ENCODE results near the gene PDLIM4. TPM values are rescaled to one million over a fixed set of nuclear protein-coding genes. Genes with fewer than 3 reads are reported as not detected.

PDLIM4 gene
- total RNA-seq, 4 donors from 2014 or later, result 9.7 to 43.4 (median 19.7) TPM

DNA sequence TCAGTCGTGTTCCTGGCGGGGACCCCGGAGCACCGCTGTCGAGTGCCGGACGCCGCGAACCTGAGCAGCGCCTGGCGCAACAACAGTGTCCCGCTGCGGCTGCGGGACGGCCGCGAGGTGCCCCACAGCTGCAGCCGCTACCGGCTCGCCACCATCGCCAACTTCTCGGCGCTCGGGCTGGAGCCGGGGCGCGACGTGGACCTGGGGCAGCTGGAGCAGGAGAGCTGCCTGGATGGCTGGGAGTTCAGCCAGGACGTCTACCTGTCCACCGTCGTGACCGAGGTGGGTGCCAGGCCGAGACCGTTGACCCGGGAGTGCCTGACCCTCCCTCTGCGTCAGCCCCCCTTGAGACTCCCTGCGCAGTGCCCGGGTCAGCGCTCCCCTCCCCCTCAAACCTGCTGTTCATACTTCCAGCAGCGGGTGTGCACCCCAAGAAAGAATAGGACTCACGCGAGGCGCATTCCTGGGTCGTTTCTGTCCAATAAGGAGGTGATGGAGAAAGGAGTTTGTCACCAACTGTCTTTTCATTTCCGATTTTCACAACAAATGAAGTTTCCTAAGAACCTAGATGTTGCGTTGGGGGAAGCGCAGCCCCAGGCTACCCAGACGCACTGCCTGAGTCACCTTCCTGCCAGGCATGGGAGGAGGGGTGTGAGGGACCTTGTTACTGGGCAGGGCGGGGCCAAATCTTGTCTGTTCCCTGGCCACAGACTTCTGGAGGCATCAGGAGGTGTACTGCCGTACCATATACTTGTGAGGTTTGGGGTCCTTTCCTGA lies 37.4 kb downstream of the PDLIM4 start:
- intact Hi-C loops (cut with DNase I; ENCODE audit: low total_unique reads) (loop anchor here (5.0 to 10.0 kb wide), 2 partner anchors 38 to 60 kb away; partner anchors contain the start of gene PDLIM4), in situ Hi-C loops (cut with MboI; ENCODE audit: low pct_ligation_motif_present in 1 of 4, low pct_unique_long_range_greater_than_20kb in 1 of 4, low sequenced_read_pairs in 3 of 4) (no loop called here)
- Histone ChIP-seq H3K4me1 (peaks cover 10 to 28% (median 24%) of the 10 kb centered on the region in 4 donors), H3K27me3 (no peaks in the 10 kb centered on the region), H3K9me3 (no peaks in the 10 kb centered on the region), H3K36me3 (no peaks in the 10 kb centered on the region), H3K4me3 (peak overlapping the region; percentile 48 to 65 (median 56)), H3K27ac (peak overlapping the region; percentile 92 to 96 (median 94))
- WGBS, 2 donors (ENCODE audit: low coverage in 1 of 2), result 9 to 60% methylated on average over 1 to 41 of the region's 50 CpGs
- TF ChIP-seq POLR2AphosphoS5 (IDR thresholded peaks at IDR 0.05) (peak; percentile 56 to 65 (median 58)), POLR2A (IDR thresholded peaks at IDR 0.05) (peak; percentile 37)
- TF ChIP-seq, protein P1, sequence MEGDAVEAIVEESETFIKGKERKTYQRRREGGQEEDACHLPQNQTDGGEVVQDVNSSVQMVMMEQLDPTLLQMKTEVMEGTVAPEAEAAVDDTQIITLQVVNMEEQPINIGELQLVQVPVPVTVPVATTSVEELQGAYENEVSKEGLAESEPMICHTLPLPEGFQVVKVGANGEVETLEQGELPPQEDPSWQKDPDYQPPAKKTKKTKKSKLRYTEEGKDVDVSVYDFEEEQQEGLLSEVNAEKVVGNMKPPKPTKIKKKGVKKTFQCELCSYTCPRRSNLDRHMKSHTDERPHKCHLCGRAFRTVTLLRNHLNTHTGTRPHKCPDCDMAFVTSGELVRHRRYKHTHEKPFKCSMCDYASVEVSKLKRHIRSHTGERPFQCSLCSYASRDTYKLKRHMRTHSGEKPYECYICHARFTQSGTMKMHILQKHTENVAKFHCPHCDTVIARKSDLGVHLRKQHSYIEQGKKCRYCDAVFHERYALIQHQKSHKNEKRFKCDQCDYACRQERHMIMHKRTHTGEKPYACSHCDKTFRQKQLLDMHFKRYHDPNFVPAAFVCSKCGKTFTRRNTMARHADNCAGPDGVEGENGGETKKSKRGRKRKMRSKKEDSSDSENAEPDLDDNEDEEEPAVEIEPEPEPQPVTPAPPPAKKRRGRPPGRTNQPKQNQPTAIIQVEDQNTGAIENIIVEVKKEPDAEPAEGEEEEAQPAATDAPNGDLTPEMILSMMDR (IDR thresholded peaks at IDR 0.05), result no peak
- peak; percentile 80 for DNase-seq

DNA sequence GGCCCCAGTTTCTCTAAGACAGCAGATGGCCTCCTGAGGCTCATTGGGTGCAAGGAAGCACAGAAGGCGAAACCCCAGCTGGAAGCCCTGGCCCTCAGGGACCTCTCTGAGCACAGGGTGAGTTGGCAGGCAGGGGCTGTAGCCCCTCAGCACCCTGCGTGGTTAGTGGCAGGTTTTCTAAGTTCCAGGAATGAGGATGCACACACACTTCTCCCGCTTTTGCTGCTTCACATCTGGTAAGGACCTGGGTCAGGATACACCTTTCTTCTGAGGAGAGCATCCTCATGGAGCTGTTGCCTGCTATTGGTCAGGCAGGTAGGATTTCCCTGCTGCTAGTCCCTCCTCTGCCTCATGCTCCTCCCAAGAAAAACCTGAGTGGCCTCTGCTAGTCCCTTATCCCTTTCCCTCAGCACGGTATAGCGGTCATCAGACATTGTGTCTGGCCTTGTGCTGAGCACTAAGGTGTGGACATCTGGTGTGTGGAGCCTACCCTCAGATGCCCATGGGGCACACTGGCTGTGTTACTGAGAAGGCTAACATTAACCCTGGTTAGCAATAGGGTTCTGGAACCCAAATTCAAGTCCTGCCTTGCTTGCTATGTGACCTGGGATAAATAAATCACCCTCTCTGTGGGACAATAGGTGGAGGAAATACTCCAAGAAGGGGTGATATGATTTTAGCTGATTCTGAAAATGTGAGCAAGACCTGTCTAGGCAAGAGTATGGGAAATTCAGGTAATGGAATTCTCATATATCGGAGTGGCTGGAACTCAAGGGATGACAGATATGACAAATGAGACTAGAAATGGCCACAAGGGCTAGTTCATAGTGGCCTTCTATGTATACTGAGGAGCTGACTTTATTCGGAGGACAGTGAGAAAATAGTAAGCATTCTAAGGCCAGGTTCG lies 38.3 kb downstream of the PDLIM4 start:
- no peak for DNase-seq
- Histone ChIP-seq H3K27ac (peak overlapping the region in 2 of 4 donors; percentile 93 to 96), H3K36me3 (no peaks in the 10 kb centered on the region), H3K4me3 (peak overlapping the region in 3 of 4 donors; percentile 49 to 65 (median 64)), H3K9me3 (no peaks in the 10 kb centered on the region), H3K4me1 (peaks cover 10 to 33% (median 27%) of the 10 kb centered on the region in 4 donors), H3K27me3 (no peaks in the 10 kb centered on the region)
- in situ Hi-C loops (cut with MboI; ENCODE audit: low pct_ligation_motif_present in 1 of 4, low pct_unique_long_range_greater_than_20kb in 1 of 4, low sequenced_read_pairs in 3 of 4), result no loop called here
- intact Hi-C loops (cut with DNase I; ENCODE audit: low total_unique reads), result loop anchor here (10.0 kb wide), 1 partner anchor 61 kb away; no protein-coding TSS in a partner anchor
- WGBS, 2 donors (ENCODE audit: low coverage in 1 of 2), result 83 to 100% methylated on average over 1 to 8 of the region's 8 CpGs
- TF ChIP-seq, protein P1 (IDR thresholded peaks at IDR 0.05), result no peak
- TF ChIP-seq EP300 (IDR thresholded peaks at IDR 0.05; ENCODE audit: low read depth) (no peak), POLR2AphosphoS5 (IDR thresholded peaks at IDR 0.05) (no peak)

DNA sequence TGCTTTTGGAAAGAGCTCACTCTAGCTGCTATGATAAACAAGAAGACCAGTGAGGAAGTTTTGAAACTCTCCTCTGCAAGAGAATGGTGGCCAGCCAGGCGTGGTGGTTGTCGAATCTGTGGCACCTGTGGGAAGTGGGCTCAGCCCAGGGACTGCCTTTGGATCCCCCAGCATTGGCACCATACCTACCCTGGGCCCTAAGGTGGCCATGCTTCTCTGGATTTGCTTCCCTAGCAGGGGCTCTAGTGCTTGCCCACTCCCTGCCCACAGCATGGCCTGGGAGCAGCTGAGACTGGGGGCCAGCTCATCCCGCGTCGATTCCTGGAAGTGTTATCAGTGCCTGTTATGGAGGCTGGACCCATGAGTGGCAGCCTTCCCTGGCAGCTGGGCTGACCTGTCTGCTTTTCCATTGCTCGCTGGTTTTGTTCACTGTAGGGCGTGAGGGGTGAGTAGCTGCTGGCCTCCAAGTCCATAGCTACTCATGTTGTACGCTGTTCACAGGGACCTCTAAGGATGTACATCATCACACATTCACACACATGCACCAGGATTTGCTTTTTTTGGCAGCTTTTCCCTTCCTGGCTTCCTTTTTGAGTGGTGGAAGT lies 39.0 kb downstream of the PDLIM4 start:
- Histone ChIP-seq H3K4me1 (peaks cover 11 to 41% (median 31%) of the 10 kb centered on the region in 4 donors), H3K9me3 (no peaks in the 10 kb centered on the region), H3K36me3 (no peaks in the 10 kb centered on the region), H3K4me3 (no peak overlapping the region), H3K27me3 (no peaks in the 10 kb centered on the region), H3K27ac (no peak overlapping the region)
- TF ChIP-seq, protein P1 (IDR thresholded peaks at IDR 0.05), result no peak
- TF ChIP-seq POLR2A (IDR thresholded peaks at IDR 0.05), result no peak
- no peak for TF ChIP-seq POLR2AphosphoS5 (IDR thresholded peaks at IDR 0.05)
- TF ChIP-seq EP300 (IDR thresholded peaks at IDR 0.05; ENCODE audit: low read depth), result no peak
- in situ Hi-C loops (cut with MboI; ENCODE audit: low pct_ligation_motif_present in 1 of 4, low pct_unique_long_range_greater_than_20kb in 1 of 4, low sequenced_read_pairs in 3 of 4), result no loop called here
- WGBS, 2 donors (ENCODE audit: low coverage in 1 of 2), result 94% methylated on average over 8 of the region's 8 CpGs; no CpG with 5 or more reads in 1 of the 2 donors
- intact Hi-C loops (cut with DNase I; ENCODE audit: low total_unique reads), result loop anchor here (10.0 kb wide), 1 partner anchor 62 kb away; no protein-coding TSS in a partner anchor
- no peak for DNase-seq
